Neutrophil (primary cell): Measurements from ENCODE around the gene BAAT.

Source experiments
- H3K27ac ChIP-seq: fragments of 200-600 bp; sonication (generic); 2 replicates; pipeline ENCODE4 v1.5.1; 2016; ENCODE audit warnings: mild to moderate bottlenecking, moderate library complexity
- H3K27me3 ChIP-seq: fragments of 200-600 bp; sonication (generic); 2 replicates; pipeline ENCODE4 v1.6.0; 2016; ENCODE audit warnings: mild to moderate bottlenecking
- H3K36me3 ChIP-seq: fragments of 200-600 bp; sonication (generic); 2 replicates; pipeline ENCODE4 v1.5.1; 2017
- H3K4me1 ChIP-seq, 2 experiments: fragments of 200-600 bp in 1 of 2; sonication (generic) in 1 of 2; 1 replicate in 1 of 2; 2 replicates in 1 of 2; pipeline versions ENCODE4 v1.5.1 to v1.6.1; 2013 to 2016; ENCODE audit warnings: low read depth in 1 of 2, low read length in 1 of 2, mild to moderate bottlenecking in 1 of 2, moderate library complexity in 1 of 2; ENCODE audit not compliant: control insufficient read depth in 1 of 2, insufficient read depth in 1 of 2
- H3K4me3 ChIP-seq, 2 experiments: fragments of 200-600 bp in 1 of 2; sonication (generic) in 1 of 2; 1 replicate in 1 of 2; 2 replicates in 1 of 2; pipeline ENCODE4 v1.5.1; 2013 to 2016; ENCODE audit warnings: low read depth in 1 of 2, low read length in 1 of 2, mild to moderate bottlenecking in 1 of 2, moderate library complexity in 1 of 2
- H3K9me3 ChIP-seq: fragments of 200-600 bp; sonication (generic); 2 replicates; pipeline ENCODE4 v1.5.1; 2016
- CTCF ChIP-seq: fragments of 200-600 bp; sonication (generic); IDR thresholded peaks from 2 replicates; pipeline ENCODE4 v1.5.1; 2016; ENCODE audit warnings: antibody characterized with exemption

Gene BAAT

GRCh38 chr9:101360647-101361046 is 24.2 kb downstream of the BAAT start:
- no peak overlapping the region for H3K27ac ChIP-seq
- H3K9me3 ChIP-seq = no peaks in the 10 kb centered on the region
- H3K4me1 ChIP-seq = no peaks in the 10 kb centered on the region
- H3K27me3 ChIP-seq = no peaks in the 10 kb centered on the region
- no peaks in the 10 kb centered on the region for H3K36me3 ChIP-seq
- H3K4me3 ChIP-seq = no peak overlapping the region
- TF ChIP-seq CTCF = no peak

GRCh38 chr9:101359679-101360078 is 25.1 kb downstream of the BAAT start:
- no peak overlapping the region for H3K27ac ChIP-seq
- no peaks in the 10 kb centered on the region for H3K4me1 ChIP-seq
- H3K27me3 ChIP-seq = no peaks in the 10 kb centered on the region
- no peak overlapping the region for H3K4me3 ChIP-seq
- H3K36me3 ChIP-seq = no peaks in the 10 kb centered on the region
- H3K9me3 ChIP-seq = no peaks in the 10 kb centered on the region
- no peak for TF ChIP-seq CTCF

GRCh38 chr9:101356619-101357018 is 28.2 kb downstream of the BAAT start:
- Histone ChIP-seq H3K4me1 (no peaks in the 10 kb centered on the region), H3K4me3 (no peak overlapping the region), H3K27ac (no peak overlapping the region), H3K9me3 (no peaks in the 10 kb centered on the region), H3K36me3 (no peaks in the 10 kb centered on the region), H3K27me3 (no peaks in the 10 kb centered on the region)
- TF ChIP-seq CTCF = no peak

GRCh38 chr9:101354765-101355708 is 29.8 kb downstream of the BAAT start:
- Histone ChIP-seq H3K4me3 (no peak overlapping the region), H3K36me3 (no peaks in the 10 kb centered on the region), H3K4me1 (no peaks in the 10 kb centered on the region), H3K9me3 (no peaks in the 10 kb centered on the region), H3K27ac (no peak overlapping the region), H3K27me3 (no peaks in the 10 kb centered on the region)
- no peak for TF ChIP-seq CTCF

GRCh38 chr9:101354143-101354764 is 30.6 kb downstream of the BAAT start:
- Histone ChIP-seq H3K4me3 (no peak overlapping the region), H3K4me1 (no peaks in the 10 kb centered on the region), H3K36me3 (no peaks in the 10 kb centered on the region), H3K27me3 (no peaks in the 10 kb centered on the region), H3K9me3 (no peaks in the 10 kb centered on the region), H3K27ac (no peak overlapping the region)
- no peak for TF ChIP-seq CTCF
